Loucy (cell line): ENCODE measurements around the gene ALDOA.

Experiments
- EZH2phosphoT487 ChIP-seq: fragments of 200-600 bp; IDR thresholded peaks from 2 replicates; pipeline ENCODE4 v1.6.1; 2018; ENCODE audit warnings: antibody characterized with exemption, mild to moderate bottlenecking, moderate library complexity, borderline replicate concordance
- TF ChIP-seq, protein P1 (sequence below): fragments of 200-600 bp; sonication (generic); conservative IDR thresholded peaks from 2 replicates; pipeline ENCODE4 v1.5.1; 2014; ENCODE audit warnings: mild to moderate bottlenecking, antibody characterized with exemption, low read length

DNA sequence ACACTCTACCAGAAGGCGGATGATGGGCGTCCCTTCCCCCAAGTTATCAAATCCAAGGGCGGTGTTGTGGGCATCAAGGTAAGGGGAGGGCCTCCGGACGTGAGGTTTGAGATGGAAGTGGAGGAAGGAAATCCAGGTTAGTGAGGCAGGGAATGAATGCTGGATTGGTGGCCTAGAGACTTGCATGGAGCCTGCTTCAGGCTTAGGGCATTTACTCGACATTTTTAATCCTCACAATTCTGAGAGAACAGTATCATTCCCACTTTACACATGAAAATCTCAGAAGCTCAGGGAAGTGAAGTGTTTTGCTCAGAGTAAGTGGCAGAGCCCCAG is 2.0 kb downstream of the ALDOA start:
- TF ChIP-seq, protein P1, sequence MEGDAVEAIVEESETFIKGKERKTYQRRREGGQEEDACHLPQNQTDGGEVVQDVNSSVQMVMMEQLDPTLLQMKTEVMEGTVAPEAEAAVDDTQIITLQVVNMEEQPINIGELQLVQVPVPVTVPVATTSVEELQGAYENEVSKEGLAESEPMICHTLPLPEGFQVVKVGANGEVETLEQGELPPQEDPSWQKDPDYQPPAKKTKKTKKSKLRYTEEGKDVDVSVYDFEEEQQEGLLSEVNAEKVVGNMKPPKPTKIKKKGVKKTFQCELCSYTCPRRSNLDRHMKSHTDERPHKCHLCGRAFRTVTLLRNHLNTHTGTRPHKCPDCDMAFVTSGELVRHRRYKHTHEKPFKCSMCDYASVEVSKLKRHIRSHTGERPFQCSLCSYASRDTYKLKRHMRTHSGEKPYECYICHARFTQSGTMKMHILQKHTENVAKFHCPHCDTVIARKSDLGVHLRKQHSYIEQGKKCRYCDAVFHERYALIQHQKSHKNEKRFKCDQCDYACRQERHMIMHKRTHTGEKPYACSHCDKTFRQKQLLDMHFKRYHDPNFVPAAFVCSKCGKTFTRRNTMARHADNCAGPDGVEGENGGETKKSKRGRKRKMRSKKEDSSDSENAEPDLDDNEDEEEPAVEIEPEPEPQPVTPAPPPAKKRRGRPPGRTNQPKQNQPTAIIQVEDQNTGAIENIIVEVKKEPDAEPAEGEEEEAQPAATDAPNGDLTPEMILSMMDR: no peak
- TF ChIP-seq EZH2phosphoT487: no peak
